HepG2 (cell line): Measurements from ENCODE around the gene NUP153. TPM values are rescaled to one million over a fixed set of nuclear protein-coding genes. Genes with fewer than 3 reads are reported as not detected.

Source experiments
- CREB1 ChIP-seq, 2 experiments: fragments of 450-650 bp in 1 of 2; IDR thresholded peaks; 2 replicates each; pipeline ENCODE4 v1.6.1; 2016 to 2017; ENCODE audit warnings: control low read depth in 1 of 2, mild to moderate bottlenecking in 1 of 2, missing compliant biosample characterization in 1 of 2, missing genetic modification characterization in 1 of 2
- HNRNPUL1 ChIP-seq: fragments of 200-400 bp; formaldehyde crosslinking; IDR thresholded peaks from 2 replicates; pipeline ENCODE4 v1.6.1; 2017; ENCODE audit warnings: low read depth, mild to moderate bottlenecking, low read length, moderate library complexity
- NFKB2 ChIP-seq: sonication (generic); formaldehyde crosslinking; IDR thresholded peaks from 2 replicates; pipeline ENCODE4 v1.4.0; 2020; ENCODE audit warnings: missing genetic modification reagents, borderline replicate concordance
- NFYC ChIP-seq: IDR thresholded peaks from 2 replicates; pipeline ENCODE4 v1.6.1; 2016; ENCODE audit warnings: missing genetic modification reagents, missing compliant biosample characterization
- NPAS2 ChIP-seq: sonication (generic); formaldehyde crosslinking; IDR thresholded peaks from 2 replicates; pipeline ENCODE4 v1.8.0; 2022; ENCODE audit warnings: mild to moderate bottlenecking, missing genetic modification reagents, borderline replicate concordance
- REL ChIP-seq: sonication (generic); formaldehyde crosslinking; conservative IDR thresholded peaks from 2 replicates; pipeline ENCODE4 v1.8.0; 2022; ENCODE audit warnings: mild to moderate bottlenecking, missing genetic modification reagents, moderate library complexity
- TOE1 ChIP-seq: sonication (generic); formaldehyde crosslinking; IDR thresholded peaks from 2 replicates; pipeline ENCODE4 v1.4.0; 2020; ENCODE audit warnings: mild to moderate bottlenecking, missing genetic modification reagents
- ZNF510 ChIP-seq: sonication (generic); formaldehyde crosslinking; IDR thresholded peaks from 2 replicates; pipeline ENCODE4 v1.4.0; 2020; ENCODE audit warnings: low read depth, mild to moderate bottlenecking, missing genetic modification reagents
- ZNF616 ChIP-seq: sonication (generic); formaldehyde crosslinking; IDR thresholded peaks from 2 replicates; pipeline ENCODE4 v1.5.0; 2020; ENCODE audit warnings: low read depth, mild to moderate bottlenecking, missing genetic modification reagents
- ZNF792 ChIP-seq: IDR thresholded peaks from 2 replicates; pipeline ENCODE4 v1.6.1; 2016
- polyA plus RNA-seq, 8 experiments: library from polyadenylated mRNA; depleted of rRNA in 3 of 8; stranded (reverse) in 7 of 8; unstranded in 1 of 8; fragments of >200 nt; fragmentation: Illumina TruSeq in 4 of 8; extraction: Trizol in 4 of 8; gene quantifications; 2 replicates each; pipeline versions ENCODE4 v1.2.1 to v1.2.3, GENCODE V29; 2011 to 2016; ENCODE audit warnings: low read depth in 4 of 8, missing spikeins in 1 of 8, mixed read lengths in 1 of 8; ENCODE audit not compliant: insufficient read depth in 1 of 8
- total RNA-seq, 5 experiments: library from RNA; depleted of rRNA; stranded (reverse); fragments of >200 nt; fragmentation: Illumina TruSeq; extraction: Trizol; gene quantifications; 2 replicates each; pipeline ENCODE4 v1.2.3, GENCODE V29; 2016; ENCODE audit warnings: low read depth in 1 of 5
- TF ChIP-seq, protein P1 (sequence below), 2 experiments: sonication (generic) in 1 of 2; formaldehyde crosslinking in 1 of 2; IDR thresholded peaks; 2 replicates each; pipeline versions ENCODE4 v1.4.0 to v1.6.1; 2016 to 2020; ENCODE audit warnings: borderline replicate concordance in 1 of 2, low read depth in 1 of 2, mild to moderate bottlenecking in 1 of 2, missing genetic modification reagents in 1 of 2
- TF ChIP-seq, protein P2 (sequence below): sonication (generic); formaldehyde crosslinking; IDR thresholded peaks from 2 replicates; pipeline ENCODE4 v1.4.0; 2020; ENCODE audit warnings: missing genetic modification reagents
- TF ChIP-seq, protein P3 (sequence below): IDR thresholded peaks from 2 replicates; pipeline ENCODE4 v1.6.1; 2016
- TF ChIP-seq, protein P4 (sequence below): sonication (generic); formaldehyde crosslinking; IDR thresholded peaks from 2 replicates; pipeline ENCODE4 v1.4.0; 2020; ENCODE audit warnings: missing genetic modification reagents

The NUP153 gene
- total and polyA plus RNA-seq, 2 of the 13 experiments (the other 11 are each of a cell fraction or from before 2014, with no cell fraction given): 29.8 to 55.2 TPM

DNA sequence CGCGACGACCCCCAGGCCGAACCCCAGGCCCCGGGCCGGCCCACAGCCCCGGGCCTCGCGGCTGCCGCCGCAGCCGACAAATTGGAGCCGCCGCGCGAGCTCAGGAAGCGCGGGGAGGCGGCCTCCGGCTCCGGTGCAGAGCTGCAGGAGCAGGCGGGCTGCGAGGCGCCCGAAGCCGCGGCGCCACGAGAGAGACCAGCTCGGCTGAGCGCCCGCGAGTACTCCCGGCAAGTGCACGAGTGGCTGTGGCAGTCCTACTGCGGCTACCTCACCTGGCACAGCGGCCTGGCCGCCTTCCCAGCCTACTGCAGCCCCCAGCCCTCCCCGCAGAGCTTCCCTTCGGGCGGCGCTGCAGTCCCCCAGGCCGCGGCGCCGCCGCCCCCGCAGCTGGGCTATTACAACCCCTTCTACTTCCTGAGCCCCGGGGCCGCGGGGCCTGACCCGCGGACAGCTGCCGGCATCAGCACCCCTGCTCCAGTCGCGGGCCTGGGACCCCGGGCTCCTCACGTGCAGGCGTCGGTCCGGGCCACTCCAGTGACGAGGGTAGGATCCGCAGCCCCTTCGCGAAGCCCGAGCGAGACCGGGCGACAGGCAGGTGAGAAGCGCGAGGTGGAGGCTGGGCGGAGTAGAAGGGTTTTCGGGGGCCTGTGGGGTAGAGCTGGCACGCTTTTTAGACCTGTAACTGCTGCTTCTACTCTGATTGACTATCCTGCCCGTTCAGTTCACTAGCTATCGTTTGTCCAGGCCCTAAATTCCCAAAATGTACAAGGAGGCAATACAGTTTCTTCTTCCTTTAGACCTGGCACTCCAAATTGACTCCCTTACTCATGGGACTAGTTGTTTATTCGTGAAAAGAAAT lies 106.0 kb downstream of the NUP153 start (continued):
- TF ChIP-seq, protein P1, sequence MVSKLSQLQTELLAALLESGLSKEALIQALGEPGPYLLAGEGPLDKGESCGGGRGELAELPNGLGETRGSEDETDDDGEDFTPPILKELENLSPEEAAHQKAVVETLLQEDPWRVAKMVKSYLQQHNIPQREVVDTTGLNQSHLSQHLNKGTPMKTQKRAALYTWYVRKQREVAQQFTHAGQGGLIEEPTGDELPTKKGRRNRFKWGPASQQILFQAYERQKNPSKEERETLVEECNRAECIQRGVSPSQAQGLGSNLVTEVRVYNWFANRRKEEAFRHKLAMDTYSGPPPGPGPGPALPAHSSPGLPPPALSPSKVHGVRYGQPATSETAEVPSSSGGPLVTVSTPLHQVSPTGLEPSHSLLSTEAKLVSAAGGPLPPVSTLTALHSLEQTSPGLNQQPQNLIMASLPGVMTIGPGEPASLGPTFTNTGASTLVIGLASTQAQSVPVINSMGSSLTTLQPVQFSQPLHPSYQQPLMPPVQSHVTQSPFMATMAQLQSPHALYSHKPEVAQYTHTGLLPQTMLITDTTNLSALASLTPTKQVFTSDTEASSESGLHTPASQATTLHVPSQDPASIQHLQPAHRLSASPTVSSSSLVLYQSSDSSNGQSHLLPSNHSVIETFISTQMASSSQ (IDR thresholded peaks at IDR 0.05; ENCODE audit: low read depth): no peak
- TF ChIP-seq, protein P1 (CRISPR knock-in tag; IDR thresholded peaks at IDR 0.05; ENCODE audit: borderline replicate concordance): no peak
- TF ChIP-seq ZNF792 (CRISPR knock-in tag) (no peak), REL (CRISPR knock-in tag) (peak; percentile 87), HNRNPUL1 (peak; percentile 4; the same call in 1 of the 2 replicates), ZNF616 (no peak), NPAS2 (CRISPR knock-in tag) (no peak), NFYC (CRISPR knock-in tag) (no peak), ZNF510 (CRISPR knock-in tag) (no peak), NFKB2 (CRISPR knock-in tag) (peak; percentile 63), TOE1 (CRISPR knock-in tag) (no peak), CREB1 (IDR thresholded peaks at IDR 0.05) (no peak), CREB1 (CRISPR knock-in tag; IDR thresholded peaks at IDR 0.05) (no peak)
- TF ChIP-seq, protein P2, sequence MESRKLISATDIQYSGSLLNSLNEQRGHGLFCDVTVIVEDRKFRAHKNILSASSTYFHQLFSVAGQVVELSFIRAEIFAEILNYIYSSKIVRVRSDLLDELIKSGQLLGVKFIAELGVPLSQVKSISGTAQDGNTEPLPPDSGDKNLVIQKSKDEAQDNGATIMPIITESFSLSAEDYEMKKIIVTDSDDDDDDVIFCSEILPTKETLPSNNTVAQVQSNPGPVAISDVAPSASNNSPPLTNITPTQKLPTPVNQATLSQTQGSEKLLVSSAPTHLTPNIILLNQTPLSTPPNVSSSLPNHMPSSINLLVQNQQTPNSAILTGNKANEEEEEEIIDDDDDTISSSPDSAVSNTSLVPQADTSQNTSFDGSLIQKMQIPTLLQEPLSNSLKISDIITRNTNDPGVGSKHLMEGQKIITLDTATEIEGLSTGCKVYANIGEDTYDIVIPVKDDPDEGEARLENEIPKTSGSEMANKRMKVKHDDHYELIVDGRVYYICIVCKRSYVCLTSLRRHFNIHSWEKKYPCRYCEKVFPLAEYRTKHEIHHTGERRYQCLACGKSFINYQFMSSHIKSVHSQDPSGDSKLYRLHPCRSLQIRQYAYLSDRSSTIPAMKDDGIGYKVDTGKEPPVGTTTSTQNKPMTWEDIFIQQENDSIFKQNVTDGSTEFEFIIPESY: no peak
- TF ChIP-seq, protein P3, sequence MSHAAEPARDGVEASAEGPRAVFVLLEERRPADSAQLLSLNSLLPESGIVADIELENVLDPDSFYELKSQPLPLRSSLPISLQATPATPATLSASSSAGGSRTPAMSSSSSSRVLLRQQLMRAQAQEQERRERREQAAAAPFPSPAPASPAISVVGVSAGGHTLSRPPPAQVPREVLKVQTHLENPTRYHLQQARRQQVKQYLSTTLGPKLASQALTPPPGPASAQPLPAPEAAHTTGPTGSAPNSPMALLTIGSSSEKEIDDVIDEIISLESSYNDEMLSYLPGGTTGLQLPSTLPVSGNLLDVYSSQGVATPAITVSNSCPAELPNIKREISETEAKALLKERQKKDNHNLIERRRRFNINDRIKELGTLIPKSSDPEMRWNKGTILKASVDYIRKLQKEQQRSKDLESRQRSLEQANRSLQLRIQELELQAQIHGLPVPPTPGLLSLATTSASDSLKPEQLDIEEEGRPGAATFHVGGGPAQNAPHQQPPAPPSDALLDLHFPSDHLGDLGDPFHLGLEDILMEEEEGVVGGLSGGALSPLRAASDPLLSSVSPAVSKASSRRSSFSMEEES (CRISPR knock-in tag): no peak
- TF ChIP-seq, protein P4, sequence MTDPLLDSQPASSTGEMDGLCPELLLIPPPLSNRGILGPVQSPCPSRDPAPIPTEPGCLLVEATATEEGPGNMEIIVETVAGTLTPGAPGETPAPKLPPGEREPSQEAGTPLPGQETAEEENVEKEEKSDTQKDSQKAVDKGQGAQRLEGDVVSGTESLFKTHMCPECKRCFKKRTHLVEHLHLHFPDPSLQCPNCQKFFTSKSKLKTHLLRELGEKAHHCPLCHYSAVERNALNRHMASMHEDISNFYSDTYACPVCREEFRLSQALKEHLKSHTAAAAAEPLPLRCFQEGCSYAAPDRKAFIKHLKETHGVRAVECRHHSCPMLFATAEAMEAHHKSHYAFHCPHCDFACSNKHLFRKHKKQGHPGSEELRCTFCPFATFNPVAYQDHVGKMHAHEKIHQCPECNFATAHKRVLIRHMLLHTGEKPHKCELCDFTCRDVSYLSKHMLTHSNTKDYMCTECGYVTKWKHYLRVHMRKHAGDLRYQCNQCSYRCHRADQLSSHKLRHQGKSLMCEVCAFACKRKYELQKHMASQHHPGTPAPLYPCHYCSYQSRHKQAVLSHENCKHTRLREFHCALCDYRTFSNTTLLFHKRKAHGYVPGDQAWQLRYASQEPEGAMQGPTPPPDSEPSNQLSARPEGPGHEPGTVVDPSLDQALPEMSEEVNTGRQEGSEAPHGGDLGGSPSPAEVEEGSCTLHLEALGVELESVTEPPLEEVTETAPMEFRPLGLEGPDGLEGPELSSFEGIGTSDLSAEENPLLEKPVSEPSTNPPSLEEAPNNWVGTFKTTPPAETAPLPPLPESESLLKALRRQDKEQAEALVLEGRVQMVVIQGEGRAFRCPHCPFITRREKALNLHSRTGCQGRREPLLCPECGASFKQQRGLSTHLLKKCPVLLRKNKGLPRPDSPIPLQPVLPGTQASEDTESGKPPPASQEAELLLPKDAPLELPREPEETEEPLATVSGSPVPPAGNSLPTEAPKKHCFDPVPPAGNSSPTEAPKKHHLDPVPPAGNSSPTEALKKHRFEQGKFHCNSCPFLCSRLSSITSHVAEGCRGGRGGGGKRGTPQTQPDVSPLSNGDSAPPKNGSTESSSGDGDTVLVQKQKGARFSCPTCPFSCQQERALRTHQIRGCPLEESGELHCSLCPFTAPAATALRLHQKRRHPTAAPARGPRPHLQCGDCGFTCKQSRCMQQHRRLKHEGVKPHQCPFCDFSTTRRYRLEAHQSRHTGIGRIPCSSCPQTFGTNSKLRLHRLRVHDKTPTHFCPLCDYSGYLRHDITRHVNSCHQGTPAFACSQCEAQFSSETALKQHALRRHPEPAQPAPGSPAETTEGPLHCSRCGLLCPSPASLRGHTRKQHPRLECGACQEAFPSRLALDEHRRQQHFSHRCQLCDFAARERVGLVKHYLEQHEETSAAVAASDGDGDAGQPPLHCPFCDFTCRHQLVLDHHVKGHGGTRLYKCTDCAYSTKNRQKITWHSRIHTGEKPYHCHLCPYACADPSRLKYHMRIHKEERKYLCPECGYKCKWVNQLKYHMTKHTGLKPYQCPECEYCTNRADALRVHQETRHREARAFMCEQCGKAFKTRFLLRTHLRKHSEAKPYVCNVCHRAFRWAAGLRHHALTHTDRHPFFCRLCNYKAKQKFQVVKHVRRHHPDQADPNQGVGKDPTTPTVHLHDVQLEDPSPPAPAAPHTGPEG (CRISPR knock-in tag): peak; percentile 4; the same call in 1 of the 2 replicates
